ENCODE results near the gene RBMS2. TPM values are rescaled to one million over a fixed set of nuclear protein-coding genes. Genes with fewer than 3 reads are reported as not detected.

The RBMS2 gene
- total and polyA plus RNA-seq, 10 of the 15 experiments (the other 5 are each of a cell fraction or from before 2014, with no cell fraction given) = 0.56 to 7.1 (median 2.4) TPM

- TF ChIP-seq TCF3 (IDR thresholded peaks at IDR 0.05; ENCODE audit: borderline replicate concordance, insufficient read depth, low read depth, low read length) = no peak
- no peak for TF ChIP-seq CUX1 (IDR thresholded peaks at IDR 0.05; ENCODE audit: insufficient replicate concordance, low read depth, low read length)
- peak; percentile 90 for TF ChIP-seq SP1 (IDR thresholded peaks at IDR 0.05; ENCODE audit: low read depth, low read length)
- TF ChIP-seq, protein P1, sequence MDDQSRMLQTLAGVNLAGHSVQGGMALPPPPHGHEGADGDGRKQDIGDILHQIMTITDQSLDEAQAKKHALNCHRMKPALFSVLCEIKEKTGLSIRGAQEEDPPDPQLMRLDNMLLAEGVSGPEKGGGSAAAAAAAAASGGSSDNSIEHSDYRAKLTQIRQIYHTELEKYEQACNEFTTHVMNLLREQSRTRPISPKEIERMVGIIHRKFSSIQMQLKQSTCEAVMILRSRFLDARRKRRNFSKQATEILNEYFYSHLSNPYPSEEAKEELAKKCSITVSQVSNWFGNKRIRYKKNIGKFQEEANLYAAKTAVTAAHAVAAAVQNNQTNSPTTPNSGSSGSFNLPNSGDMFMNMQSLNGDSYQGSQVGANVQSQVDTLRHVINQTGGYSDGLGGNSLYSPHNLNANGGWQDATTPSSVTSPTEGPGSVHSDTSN (IDR thresholded peaks at IDR 0.05; ENCODE audit: insufficient replicate concordance, low read depth, low read length) = peak; percentile 91
- TF ChIP-seq NFXL1 (IDR thresholded peaks at IDR 0.05; ENCODE audit: borderline replicate concordance) = peak; percentile 86; the same call in 1 of the 2 replicates
- no peak for TF ChIP-seq SREBF2 (IDR thresholded peaks at IDR 0.05; ENCODE audit: low read length)
- TF ChIP-seq, protein P2, sequence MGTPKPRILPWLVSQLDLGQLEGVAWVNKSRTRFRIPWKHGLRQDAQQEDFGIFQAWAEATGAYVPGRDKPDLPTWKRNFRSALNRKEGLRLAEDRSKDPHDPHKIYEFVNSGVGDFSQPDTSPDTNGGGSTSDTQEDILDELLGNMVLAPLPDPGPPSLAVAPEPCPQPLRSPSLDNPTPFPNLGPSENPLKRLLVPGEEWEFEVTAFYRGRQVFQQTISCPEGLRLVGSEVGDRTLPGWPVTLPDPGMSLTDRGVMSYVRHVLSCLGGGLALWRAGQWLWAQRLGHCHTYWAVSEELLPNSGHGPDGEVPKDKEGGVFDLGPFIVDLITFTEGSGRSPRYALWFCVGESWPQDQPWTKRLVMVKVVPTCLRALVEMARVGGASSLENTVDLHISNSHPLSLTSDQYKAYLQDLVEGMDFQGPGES (IDR thresholded peaks at IDR 0.05) = peak; percentile 53; the same call in 1 of the 2 replicates
- TF ChIP-seq CREB1 (IDR thresholded peaks at IDR 0.05; ENCODE audit: low read depth) = 0 out of 2 replicates have a peak, but pooled peaks have one; percentile 53
- TF ChIP-seq, protein P3, sequence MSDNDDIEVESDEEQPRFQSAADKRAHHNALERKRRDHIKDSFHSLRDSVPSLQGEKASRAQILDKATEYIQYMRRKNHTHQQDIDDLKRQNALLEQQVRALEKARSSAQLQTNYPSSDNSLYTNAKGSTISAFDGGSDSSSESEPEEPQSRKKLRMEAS (IDR thresholded peaks at IDR 0.05; ENCODE audit: low read depth, low read length) = peak; percentile 61; the same call in 1 of the 2 replicates
- 0 out of 2 replicates have a peak, but pooled peaks have one; percentile 21 for TF ChIP-seq CREM (IDR thresholded peaks at IDR 0.05; ENCODE audit: low read depth)
- peak; percentile 36 for TF ChIP-seq FOS (IDR thresholded peaks at IDR 0.05; ENCODE audit: borderline replicate concordance, extremely low read depth, insufficient read length)
- no peak for TF ChIP-seq GABPA (IDR thresholded peaks at IDR 0.05; ENCODE audit: low read depth)
Observed at GRCh38 chr12:56488041-56488955, 33.3 kb upstream of the RBMS2 start, which contains the start of gene GLS2 (continued).
